NCI-H446 treated with DMSO at 0.1 percent for 48 hours (cell line): Measurements from ENCODE around the gene HYAL2.
"Not testable (repeated sequence)": the region's sequence is repeated elsewhere in the genome, so short reads cannot be mapped to it uniquely, and the experiment has no call there.

Experiments used
- DNase-seq: peaks from one replicate; lab custom pipeline; 2025; lab: John Stamatoyannopoulos, UW

The HYAL2 gene

GRCh38 chr3:50312041-50312440 lies 10.5 kb downstream of the HYAL2 start:
- DNase-seq, result not testable (repeated sequence)

- no peak for DNase-seq
These were observed 17.9 kb downstream of the HYAL2 start for GRCh38 chr3:50304601-50305000.

GRCh38 chr3:50303013-50303815 lies 19.3 kb downstream of the HYAL2 start, which contains the start of gene HYAL1:
HYAL1 (minus strand) TSS chr3:50303574; CDS start chr3:50302956, 618 bp downstream.
- DNase-seq, result no peak

GRCh38 chr3:50302095-50303012 lies 20.2 kb downstream of the HYAL2 start:
- no peak for DNase-seq

DNA sequence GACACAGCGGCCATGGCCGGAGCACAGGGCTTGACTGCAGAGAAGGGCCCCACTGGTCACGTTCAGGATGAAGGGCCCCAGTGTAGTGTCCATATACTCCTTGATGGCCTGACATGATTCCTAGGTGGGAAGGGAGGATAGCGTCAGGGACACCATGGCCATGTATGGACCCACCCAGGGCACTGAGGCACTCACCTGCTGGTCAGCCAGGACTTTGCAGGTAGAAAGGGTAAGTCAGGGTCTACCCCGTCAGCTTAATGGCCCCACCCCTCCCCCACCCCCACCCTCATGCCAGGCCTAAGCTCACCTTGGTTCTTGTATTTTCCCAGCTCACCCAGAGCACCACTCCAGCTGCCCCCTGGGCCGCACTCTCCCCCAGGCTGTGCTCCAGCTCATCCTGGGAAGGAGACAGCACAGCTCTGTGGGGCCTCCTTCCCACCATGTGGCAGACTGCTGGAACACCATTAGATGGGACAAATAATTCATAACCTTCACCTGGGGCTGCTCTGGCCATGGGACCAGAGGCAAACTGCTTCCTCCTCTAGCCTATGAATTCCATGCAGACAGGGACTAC lies 21.8 kb downstream of the HYAL2 start:
- no peak for DNase-seq

GRCh38 chr3:50299929-50300680 lies 22.4 kb downstream of the HYAL2 start:
- DNase-seq, result peak; percentile 18

DNA sequence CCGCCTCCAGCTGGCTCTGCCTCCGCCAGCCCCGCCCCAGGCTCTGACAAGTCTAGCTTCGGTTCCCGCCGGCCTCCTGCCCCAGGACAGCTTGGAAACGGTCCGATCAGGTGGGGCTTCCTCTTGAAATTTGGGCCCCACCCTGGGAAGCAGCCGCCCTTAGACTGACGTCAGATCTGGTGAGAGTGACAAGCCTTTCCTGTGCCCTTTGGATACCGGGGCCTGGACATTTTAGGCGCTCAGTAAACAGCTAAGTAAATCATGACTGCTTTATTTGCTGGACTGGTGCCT lies 23.0 kb downstream of the HYAL2 start:
- DNase-seq, result no peak

DNA sequence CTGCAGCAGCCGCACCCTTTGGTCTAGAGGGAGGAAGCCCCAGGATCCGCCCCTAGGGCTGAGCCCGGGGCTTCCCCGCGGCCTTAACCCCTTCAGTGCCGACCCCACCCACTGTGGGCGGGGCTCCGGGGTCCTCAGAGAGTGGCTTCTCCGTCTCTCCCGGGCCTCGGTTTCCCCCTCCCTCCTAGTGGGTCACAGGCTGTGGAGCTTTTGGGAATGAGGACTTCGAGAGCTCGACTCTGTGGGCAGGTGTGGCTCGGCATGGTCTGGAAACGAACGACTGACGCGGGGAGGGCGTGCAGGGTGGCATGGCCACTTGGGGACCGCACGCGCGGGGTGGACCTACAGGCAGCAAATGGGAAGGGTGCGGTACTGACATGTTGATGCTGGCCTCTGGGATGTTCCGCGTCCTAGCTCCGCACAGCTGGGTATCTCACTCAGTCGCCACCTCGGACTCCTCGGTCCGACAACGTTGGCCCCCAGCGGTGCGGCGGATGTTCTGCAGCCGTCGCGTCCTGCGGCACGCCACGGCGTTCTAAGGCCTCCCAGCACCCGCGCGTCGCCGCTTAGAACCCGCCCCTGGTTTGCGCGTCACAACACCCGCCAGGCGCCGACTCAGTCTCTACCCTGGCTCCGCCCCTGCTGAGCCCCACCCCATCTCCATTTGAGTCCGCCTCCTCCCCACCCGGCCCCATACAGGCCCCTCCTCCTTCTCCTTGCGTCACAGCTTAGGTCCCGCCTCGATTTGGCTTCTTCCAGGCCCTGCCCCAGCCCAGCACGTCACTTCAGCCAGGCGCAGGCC lies 23.5 kb downstream of the HYAL2 start, which contains the start of the genes HYAL3 and NAA80:
HYAL3 (minus strand) TSS at position 570 of the 802 bp plus-strand sequence. CDS start 3,803 bp downstream, outside the sequence.
NAA80 (minus strand) TSS at position 570 of the 802 bp plus-strand sequence. CDS start 1,942 bp downstream, outside the sequence.
- DNase-seq, result peak; percentile 96

- no peak for DNase-seq
These were observed 24.4 kb downstream of the HYAL2 start for GRCh38 chr3:50297896-50298725.

- DNase-seq, result no peak
These were observed 25.2 kb downstream of the HYAL2 start for GRCh38 chr3:50297384-50297775.

DNA sequence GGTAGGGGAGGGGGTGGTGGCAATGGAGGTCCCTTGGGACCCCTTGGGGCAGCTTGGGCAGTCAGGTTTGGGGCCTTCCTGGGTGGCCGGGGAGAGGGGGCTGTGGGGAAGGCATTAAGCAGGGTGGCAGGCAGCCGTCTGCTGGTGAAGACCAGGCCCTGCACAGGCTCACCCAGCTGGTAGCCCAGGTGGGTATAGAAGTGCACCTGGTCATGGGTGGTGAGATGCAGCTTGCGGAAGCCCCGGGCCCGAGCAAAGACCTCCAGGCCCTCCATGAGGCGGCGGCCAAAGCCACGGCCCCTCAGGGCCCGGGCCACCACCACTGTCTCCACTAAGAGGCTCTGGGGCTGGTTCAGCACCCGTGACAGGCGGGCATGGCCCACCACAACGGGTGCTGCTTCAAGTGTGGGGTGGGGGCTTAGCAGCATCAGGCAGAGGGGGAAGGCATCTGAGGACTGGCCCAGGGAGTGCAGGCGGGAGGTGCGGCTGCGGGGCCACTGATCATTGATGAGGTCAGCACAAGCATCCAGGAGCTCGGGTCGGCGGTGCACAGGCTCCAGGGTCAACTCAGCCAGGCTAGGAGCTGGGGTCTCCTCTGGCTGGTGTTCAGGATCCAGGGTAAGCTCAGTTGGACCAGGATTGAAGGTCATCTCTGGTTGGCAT lies 25.7 kb downstream of the HYAL2 start:
- DNase-seq, result no peak

DNA sequence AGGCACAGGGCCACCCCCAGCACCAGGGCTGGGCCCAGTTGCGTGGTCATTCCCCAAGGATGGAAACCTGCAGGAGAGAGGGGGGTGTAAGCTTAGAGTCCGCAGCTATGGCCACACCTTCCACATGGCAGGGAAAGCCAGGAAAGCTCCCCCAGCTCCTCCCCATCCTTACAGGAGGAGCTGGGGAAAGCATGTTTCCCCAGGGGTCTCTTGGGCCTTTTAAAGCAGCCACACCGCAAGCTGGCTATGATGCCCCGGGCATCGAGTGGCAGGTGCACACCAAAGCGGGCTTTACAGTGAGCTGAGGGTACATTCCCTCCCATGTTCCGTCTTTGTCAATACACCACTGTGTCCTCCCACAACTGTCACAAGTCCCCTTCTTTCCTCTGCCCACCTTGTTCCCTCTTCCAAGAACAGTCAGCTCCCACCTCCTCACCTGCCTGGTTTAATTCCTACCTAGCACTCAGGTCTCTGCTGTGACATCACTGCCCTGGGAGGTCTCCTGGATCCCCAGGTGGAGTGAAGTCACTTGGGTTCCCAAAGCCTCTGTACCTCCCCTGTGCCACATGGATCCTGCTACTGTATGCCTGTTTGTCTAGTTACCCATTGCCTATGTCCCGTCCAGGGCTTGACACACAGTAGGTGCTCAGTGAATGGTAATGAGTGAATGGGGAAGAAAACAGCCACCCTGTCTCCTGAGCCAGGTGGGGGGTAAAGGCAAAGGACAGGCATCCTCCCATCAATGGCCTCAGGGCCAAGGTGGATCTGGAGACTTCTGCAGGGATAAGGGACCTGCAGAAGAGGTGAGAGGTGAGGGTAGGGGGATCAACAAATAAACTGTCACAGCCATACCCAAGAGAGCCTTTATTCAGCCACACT lies 26.8 kb downstream of the HYAL2 start:
- no peak for DNase-seq

DNA sequence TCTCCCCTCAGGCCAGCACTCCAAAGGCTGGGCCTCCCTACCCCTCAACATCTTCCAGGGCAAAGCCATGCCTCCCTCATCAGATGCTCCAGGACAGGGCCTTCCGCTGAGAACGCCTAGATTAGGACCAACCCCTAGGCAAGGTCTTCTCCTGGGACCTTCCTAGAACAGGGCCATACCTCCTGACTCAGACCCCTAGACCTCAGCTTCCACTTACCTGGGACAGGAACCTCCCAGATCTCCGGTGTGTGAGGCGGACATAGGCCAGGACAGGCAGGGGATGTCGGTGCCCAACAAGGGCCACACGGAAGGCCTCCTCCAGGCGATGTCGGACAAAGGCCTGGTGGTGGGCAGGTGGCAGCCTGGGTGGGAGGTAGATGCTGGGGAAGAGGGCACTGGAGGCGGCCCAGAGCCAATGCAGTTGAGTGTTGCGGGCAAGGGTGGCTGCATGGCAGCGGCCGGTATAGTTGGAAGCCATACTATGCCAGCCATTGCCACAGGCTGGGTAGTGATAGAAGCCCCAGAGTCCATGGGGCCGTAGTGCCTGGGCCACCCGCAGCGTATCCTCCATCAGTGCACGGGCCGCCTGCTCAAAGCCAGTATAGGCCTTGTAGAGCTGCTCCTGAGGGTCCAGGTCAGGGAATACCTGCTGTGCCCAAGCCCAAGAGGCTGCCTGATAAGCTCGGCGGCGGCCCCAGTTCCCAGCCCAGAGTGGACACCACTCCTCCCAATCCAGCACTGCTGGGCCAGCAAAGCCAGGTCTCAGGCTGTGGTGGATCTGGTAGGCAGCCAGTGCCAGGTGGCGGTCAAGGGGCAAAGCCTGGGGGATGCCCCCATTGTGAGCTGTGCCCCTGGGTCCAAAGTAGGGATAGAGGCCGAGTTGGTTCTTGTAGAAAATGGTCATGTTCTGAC lies 27.8 kb downstream of the HYAL2 start:
- DNase-seq, result no peak

DNA sequence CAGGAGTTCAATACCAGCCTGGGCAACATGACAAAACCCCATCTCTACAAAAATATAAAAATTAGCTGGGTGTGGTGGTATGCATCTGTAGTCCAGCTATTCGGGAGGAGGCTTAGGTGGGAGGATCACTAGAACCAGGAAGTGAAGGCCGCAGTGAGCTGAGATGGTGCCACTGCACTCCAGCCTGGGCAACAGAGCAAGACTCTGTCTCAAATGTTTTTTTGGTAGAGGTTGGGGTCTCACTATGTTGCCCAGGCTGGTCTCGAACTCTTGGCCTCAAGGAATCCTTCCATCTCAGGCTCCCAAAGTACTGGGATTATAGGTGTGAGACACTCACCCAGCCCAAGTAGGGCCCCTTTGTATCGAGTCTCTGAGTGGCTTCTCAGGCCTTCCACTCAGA lies 28.5 kb downstream of the HYAL2 start:
- DNase-seq, result no peak

- no peak for DNase-seq
These were observed 29.3 kb downstream of the HYAL2 start for GRCh38 chr3:50293079-50293801.
